Activated naive CD4-positive, alpha-beta T cell (primary cell): ENCODE data around the gene MAP4.
A peak's percentile ranks its signal among the peaks of the same experiment; 100 is the strongest.
"Not testable (repeated sequence)": the region's sequence is repeated elsewhere in the genome, so short reads cannot be mapped to it uniquely, and the experiment has no call there.

Source experiments
- DNase-seq, 4 experiments: peaks; one replicate each; lab custom pipeline; 2025; lab: John Stamatoyannopoulos, UW

MAP4 gene

GRCh38 chr3:48015431-48016180, 610 bp downstream of the MAP4 start:
- DNase-seq: no peak

DNA sequence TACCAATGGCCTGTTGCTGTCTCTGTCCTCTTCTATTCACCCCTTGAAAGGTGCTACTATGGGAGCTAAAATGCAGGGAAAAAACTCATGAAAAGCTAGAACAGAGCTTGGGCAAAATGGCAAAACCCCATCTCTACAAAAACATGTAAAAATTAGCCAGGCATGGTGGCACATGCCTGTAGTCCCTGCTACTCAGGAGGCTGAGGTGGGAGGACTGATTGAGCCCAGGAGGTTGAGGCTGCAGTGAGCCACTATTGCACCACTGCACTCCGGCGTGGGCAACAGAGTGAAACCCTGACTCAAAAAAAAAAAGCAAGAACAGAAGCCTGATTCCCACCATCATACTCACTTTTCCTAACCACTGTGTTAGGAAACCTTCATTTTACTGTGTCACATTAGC, 1.9 kb downstream of the MAP4 start:
- no peak for DNase-seq

- DNase-seq: no peak
Measured at GRCh38 chr3:48013288-48013980, 2.8 kb downstream of the MAP4 start.

DNA sequence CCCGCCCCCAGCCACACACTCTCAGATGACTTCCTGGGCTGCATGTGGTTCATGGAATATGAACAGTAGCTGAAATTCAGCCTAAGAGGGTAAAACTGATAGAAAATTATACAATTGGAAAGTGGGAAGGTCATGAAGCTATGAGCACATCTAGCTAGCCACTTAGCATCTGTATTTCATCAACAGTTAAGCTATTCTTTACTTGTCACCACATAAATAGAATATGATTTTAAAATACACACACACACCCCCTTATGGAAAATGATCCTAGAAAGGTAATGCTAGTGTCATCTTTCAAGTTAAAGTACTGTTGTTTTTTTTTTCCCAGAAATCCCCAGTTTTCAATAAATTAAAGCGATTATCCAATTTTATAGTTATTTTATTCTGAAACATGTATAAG, 3.6 kb downstream of the MAP4 start:
- no peak for DNase-seq

DNA sequence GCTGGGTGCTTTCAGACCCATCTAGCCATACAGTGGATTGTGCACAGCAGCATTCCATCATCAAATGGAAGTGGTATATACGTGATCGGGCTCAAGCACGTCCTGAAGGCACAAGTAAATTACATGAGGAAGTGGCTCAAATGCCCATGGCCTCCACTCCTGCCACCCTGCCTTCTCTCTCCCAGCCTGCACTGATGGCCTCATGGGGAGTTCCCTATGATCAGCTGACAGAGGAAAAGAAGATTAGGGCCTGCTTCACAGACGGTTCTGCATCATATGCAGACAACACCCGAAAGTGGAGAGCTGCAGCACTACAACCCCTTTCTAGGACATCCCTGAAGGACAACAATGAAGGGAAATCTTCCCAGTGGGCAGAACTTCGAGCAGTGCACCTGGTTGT, 8.2 kb downstream of the MAP4 start:
- not testable (repeated sequence) for DNase-seq

DNA sequence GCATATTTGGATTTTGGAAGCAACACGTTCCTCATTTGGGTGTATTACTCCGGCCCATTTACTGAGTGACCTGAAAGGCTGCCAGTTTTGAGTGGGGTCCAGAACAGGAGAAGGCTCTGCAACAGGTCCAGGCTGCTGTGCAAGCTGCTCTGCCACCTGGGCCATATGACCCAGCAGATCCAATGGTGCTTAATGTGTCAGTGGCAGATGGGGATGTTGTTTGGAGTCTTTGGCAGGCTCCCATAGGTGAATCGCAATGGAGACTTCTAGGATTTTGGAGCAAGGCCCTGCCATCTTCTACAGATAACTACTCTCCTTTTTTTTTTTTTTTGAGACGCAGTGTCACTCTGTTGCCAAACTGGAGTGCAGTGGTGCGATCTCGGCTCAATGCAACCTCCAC, 8.9 kb downstream of the MAP4 start:
- DNase-seq: not testable (repeated sequence)

GRCh38 chr3:48006794-48007193, 9.4 kb downstream of the MAP4 start:
- not testable (repeated sequence) for DNase-seq

- DNase-seq: no peak
Measured at GRCh38 chr3:48004694-48005093, 11.5 kb downstream of the MAP4 start.

GRCh38 chr3:48002787-48003186, 13.4 kb downstream of the MAP4 start:
- DNase-seq: no peak

DNA sequence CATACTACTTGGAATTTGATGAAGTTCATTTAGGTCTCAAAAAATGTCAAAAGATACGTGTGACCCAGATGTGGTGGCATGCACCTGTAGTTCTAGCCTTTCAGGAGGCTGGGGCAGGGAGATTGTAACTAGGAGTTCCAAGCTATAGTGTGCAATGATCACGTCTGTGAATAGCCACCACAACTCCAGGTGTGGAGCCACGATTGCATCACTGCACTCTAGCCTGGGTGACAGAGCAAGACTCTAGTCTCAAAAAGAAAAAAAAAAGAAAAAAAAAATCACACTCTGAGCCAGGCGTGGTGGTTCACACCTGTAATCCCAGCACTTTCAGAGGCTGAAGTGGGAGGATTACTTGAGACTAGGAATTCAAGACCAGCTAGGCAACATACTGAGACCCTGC, 14.2 kb downstream of the MAP4 start:
- DNase-seq: no peak

- DNase-seq: no peak
Measured at GRCh38 chr3:48000212-48000611, 16.0 kb downstream of the MAP4 start.

GRCh38 chr3:47996440-47996839, 19.8 kb downstream of the MAP4 start:
- DNase-seq: no peak

DNA sequence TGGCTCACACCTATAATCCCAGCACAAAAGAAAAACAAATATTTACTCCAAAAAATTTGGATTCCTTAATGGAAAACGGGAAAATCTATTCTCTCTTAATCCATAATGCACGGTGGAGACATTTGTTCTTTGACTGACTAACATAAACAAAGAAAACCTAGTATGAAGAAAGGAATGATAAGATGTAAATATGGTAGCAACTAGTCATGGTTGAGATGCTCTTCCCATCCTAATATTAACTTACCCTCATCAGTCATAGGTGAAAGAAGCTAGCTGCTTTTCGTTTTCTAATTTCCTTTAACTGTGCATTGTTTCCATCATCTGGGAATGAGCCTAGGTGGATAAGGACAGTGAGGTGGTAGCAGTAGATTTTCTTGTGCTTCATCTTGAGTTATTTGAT, 22.0 kb downstream of the MAP4 start:
- no peak for DNase-seq

- no peak for DNase-seq
Measured at GRCh38 chr3:47991341-47991740, 24.9 kb downstream of the MAP4 start.

- peak; percentile 2 to 47 (median 22) for DNase-seq
Measured at GRCh38 chr3:47989981-47990440, 26.2 kb downstream of the MAP4 start.

- DNase-seq: no peak
Measured at GRCh38 chr3:47985381-47985780, 30.8 kb downstream of the MAP4 start.

DNA sequence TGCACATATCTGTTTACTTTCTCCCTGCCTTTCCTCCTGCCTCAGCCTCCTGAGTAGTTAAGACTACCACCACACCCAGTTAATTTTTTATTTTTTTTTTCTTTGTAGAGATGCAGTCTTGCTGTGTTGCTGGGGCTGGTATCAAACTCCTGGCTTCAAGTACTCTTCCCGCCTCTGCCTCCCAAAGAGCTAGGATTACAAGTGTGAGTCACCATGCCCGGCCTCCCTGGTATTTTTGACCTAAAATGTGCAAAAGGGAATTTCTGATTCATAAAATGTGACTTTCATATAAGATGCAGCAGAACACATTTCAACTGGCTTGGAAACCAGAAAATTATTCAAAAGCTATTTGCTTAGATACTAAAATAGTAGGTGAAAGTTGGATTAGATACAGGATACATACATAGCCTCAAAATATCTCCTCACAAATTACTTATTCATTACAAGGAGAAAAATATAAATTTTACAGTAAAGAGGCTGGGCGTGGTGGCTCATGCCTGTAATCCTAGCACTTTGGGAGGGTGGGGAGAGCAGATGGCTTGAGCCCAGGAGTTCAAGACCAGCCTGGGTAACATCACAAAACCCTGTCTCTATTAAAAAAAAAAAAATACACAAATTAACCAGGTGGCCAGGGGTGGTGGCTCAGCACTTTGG, 32.0 kb downstream of the MAP4 start:
- no peak for DNase-seq

DNA sequence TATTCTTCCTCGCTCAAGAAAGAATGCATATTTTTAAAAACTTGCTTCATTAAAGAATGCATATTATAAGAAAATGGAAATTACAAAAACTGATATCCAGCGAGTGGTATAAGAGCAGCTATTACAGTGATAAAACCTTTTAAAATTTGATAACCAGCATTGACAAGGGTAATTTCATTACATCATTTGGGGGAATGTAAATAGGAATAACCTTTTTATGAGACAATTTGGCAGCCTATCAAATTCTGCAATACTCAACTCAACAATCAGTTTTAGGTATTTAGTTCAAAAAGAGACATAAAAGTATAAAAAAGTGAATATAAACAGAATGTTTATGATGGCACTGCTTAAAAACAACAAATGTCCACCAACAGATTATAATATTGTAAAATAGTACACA, 35.4 kb downstream of the MAP4 start:
- no peak for DNase-seq

- no peak for DNase-seq
Measured at GRCh38 chr3:47979070-47979469, 37.1 kb downstream of the MAP4 start.

GRCh38 chr3:47978386-47978785, 37.8 kb downstream of the MAP4 start:
- DNase-seq: no peak

GRCh38 chr3:47976135-47976732, 40.0 kb downstream of the MAP4 start:
- DNase-seq: no peak

DNA sequence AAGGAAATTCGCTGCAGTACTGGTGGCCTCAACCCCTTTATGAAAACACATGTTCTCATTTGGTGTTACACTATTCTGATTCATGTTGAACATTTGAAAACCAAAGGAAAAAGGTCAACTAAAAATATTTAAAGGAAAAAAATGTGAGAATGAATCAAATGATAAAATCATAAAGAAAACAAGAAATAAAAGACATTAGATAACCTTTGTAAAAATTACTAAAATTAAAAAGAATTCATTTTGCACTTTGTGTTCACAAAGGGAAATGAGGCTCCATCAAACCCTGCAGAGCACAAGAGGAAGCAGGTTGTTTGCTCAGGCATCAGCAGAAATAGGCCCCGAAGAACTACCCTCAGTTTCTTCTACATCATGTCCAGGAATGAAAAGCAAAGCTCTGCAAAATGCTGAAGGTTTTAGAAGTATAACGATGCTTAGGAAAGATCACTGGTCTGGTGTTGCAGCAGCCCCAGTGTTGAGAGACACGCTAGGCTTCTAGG, 41.2 kb downstream of the MAP4 start:
- DNase-seq: no peak
